ENCODE results near the gene PHRF1.

Gene PHRF1

DNA sequence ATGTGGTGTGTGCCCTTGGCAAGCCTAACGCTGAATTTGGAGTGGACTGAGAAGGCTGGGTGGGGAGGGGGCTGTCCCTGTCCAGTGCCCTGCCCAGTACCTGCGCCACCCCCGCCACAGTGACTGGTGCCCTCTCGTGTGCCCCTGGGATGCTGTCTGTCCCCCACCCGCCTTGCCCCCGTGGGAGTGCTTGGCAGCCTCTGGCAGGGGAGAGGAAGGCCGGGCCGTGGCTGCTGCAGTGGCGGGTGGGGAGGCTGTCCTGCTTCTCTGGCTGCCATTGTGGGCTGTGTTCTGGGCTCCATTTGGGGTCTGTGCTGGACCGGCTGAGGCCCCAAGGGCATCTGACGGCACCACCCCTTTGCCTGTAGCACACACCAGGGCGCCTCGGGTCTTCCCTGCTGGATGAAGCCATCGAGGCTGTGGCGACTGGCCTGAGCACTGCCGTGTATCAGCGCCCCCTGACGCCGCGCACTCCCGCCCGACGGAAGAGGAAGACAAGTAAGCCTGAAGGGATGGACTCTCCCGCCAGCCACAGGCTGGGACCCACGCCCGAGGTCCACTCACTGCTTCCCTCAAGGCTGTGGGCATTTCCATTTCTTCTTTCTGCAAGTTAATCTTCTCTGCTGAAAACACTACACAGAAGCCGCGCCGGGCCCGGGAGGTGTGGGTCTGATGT lies 21.9 kb downstream of the PHRF1 start:
- no peak for DNase-seq

DNA sequence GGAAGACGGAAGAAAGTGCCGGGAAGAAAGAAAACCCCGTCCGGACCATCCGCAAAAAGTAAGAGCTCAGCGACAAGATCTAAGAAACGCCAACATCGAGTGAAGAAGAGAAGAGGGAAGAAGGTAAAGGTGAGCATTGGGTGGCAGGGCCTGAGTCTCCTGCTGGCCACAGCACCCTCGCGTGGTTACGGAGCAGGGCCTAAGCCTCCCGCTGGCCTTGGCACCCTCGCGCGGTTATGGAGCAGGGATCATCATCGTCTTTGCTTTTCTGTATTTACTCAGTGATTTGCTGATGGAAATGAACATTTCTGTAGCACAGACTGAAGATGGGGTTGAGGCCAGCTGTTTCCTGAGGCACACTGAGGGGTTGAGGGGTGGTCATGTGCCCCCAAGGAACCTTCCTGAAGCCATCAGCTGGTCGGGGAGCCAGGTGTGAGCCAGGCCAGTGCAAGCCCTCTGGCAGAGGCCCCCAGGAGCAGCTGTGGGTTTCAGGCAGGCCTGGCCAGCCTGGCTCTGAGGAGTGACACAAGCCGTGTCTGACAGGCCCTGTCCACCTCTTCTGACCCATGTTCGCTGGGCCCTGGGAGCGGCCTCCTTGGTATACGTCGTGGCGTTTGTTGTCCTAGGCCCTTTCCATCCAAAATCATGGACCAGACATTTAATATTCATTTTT lies 25.4 kb downstream of the PHRF1 start:
- DNase-seq = no peak

DNA sequence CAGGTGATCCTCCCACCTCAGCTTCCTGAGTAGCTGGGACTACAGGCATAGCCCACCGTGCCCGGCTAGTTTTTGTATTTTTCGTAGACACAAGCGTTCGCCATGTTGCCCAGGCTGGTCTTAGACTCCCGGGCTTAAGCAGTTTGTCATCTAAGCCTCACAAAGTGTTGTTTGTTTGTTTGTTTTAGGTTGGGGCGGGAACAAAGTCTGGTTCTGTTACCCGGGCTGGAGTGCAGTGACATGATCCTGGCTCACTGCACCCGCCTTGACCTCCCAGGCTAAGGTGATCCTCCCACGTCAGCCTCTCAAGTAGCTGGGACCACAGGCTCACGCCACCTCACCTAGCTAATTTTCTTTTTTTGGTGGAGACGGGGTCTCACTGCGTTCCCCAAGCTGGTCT lies 26.9 kb downstream of the PHRF1 start:
- no peak for DNase-seq

DNA sequence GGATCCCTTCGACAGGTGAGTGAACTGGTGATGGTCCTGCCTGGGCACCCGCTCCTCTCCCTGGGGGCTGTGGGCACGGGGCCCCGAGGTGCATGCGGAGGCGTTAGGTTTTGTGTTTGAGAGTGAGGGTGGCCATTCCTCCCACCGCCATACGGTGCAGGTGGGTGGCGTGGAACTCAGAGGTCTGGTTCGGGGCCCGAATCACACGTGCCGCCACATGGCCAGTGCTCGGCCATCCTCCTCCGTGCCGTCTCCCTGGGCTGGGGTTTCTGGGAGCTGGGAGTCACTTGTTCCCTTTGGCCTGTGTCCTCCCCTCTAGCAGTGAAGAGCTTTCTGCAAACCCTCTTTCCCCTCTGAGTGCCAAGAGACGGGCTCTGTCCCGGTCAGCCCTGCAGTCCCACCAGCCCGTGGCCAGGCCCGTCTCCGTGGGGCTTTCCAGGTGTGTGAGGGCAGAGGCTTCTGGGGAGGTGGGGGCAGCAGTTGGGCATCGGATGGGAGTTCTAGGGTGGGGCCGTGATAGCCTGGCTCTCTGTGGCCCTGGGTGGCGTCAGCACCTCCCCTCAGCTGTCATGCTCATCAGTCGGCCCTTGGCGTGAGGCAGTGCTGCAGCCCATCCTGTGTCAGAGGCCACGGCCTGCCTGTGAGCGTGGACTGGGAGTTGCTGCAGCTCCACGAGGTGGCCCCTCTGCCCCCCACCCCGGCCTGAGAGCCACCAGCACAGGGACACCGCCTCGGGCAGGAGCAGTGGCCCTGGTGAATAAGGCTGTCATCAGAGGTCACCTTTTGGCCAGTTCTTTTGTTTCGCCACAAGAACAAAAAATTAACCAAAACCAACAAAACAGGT lies 29.2 kb downstream of the PHRF1 start:
- no peak for DNase-seq

DNA sequence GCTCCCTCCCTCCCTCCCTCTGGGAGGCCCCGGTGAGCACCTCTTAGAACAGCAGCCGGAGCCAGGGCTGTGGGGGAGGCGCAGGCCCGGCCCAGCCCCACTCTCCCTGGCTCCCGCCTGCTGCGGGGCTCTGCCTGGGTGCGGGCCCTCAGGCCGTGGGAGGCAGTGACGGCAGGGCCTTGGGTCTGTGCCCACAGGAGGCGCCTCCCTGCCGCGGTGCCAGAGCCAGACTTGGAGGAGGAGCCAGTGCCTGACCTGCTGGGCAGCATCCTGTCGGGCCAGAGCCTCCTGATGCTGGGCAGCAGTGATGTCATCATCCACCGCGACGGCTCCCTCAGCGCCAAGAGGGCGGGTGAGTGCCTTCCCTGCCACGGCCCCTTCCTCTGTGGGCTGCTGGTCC lies 30.0 kb downstream of the PHRF1 start:
- DNase-seq = no peak

DNA sequence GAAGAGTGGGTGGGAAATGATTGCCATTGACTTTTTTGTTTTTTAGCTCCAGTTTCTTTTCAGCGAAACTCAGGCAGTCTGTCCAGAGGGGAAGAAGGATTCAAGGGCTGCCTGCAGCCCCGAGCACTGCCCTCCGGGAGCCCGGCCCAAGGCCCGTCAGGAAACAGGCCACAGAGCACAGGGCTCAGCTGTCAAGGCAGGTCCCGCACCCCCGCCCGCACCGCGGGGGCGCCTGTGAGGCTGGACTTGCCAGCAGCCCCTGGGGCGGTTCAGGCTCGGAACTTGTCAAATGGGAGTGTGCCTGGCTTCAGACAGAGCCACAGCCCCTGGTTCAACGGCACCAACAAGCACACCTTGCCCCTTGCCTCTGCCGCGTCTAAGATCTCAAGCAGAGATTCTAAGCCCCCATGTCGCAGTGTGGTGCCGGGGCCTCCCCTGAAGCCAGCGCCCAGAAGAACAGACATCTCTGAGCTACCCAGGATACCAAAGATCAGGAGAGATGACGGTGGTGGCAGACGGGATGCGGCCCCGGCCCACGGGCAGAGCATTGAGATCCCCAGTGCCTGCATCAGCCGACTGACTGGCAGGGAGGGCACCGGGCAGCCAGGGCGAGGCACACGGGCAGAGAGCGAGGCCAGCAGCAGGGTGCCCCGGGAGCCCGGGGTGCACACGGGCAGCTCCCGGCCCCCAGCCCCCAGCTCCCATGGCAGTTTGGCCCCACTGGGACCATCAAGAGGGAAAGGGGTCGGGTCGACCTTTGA lies 30.9 kb downstream of the PHRF1 start:
- no peak for DNase-seq

DNA sequence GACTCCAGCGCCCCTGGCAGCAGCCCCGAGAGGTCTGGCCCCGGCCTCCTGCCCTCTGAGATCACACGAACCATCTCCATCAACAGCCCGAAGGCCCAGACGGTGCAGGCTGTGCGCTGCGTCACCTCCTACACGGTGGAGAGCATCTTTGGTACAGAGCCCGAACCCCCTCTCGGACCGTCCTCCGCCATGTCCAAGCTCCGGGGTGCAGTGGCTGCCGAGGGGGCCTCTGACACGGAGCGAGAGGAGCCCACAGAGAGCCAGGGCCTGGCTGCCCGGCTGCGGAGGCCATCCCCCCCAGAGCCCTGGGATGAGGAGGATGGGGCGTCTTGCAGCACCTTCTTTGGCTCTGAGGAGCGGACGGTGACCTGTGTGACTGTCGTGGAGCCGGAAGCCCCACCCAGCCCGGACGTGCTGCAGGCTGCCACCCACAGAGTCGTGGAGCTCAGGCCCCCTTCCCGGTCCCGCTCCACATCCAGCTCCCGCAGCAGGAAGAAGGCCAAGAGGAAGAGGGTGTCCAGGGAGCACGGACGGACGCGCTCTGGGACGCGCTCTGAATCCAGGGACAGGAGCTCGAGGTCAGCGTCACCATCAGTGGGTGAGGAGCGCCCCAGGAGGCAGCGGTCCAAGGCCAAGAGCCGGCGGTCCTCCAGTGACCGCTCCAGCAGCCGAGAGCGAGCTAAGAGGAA lies 31.8 kb downstream of the PHRF1 start:
- DNase-seq = no peak

DNA sequence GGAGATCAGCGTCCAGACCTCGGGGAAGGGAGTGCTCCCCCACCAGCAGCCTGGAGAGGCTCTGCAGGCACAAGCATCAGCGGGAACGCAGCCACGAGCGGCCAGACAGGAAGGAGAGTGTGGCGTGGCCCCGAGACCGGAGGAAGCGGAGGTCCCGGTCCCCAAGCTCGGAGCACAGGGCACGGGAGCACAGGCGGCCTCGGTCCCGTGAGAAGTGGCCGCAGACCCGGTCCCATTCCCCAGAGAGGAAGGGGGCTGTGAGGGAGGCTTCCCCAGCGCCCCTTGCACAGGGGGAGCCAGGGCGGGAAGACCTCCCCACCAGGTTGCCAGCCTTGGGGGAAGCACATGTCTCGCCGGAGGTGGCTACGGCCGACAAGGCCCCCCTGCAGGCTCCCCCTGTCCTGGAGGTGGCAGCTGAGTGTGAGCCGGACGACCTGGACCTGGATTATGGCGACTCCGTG lies 32.6 kb downstream of the PHRF1 start:
- no peak for DNase-seq

DNA sequence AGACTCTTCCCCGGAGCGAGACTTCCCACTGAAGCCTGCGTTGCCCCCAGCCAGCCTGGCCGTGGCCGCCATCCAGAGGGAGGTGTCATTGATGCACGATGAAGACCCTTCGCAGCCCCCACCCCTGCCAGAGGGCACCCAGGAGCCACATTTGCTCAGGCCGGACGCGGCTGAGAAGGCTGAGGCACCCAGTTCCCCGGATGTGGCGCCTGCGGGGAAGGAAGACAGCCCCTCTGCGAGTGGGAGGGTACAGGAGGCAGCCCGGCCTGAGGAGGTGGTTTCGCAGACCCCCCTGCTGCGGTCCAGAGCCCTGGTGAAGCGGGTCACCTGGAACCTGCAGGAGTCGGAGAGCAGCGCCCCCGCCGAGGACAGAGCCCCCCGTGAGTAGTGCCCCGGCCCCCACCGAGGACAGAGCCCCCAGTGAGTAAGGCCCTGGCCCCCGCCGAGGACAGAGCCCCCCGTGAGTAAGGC lies 33.1 kb downstream of the PHRF1 start:
- DNase-seq = no peak

DNA sequence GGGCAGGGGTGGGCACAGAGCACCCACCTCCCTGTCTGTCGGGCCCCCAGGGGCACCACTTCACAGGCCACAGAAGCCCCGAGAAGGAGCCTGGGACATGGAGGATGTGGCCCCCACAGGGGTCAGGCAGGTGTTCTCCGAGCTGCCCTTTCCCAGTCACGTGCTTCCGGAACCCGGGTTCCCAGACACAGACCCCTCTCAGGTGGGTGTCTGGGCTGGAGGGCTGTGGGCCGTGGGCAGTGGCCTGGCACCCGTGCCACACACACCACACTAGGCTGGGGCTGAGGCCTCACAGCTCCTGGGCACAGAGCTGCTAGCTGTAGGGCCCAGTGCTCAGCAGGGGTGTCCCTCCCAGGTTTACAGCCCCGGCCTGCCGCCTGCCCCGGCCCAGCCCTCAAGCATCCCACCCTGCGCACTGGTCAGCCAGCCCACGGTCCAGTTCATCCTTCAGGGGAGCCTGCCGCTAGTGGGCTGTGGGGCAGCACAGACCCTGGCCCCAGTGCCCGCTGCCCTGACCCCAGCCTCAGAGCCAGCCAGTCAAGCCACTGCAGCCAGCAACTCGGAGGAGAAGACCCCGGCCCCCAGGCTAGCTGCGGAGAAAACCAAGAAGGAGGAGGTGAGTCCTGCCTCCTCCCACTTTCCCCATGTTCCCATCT lies 34.0 kb downstream of the PHRF1 start:
- DNase-seq = no peak

DNA sequence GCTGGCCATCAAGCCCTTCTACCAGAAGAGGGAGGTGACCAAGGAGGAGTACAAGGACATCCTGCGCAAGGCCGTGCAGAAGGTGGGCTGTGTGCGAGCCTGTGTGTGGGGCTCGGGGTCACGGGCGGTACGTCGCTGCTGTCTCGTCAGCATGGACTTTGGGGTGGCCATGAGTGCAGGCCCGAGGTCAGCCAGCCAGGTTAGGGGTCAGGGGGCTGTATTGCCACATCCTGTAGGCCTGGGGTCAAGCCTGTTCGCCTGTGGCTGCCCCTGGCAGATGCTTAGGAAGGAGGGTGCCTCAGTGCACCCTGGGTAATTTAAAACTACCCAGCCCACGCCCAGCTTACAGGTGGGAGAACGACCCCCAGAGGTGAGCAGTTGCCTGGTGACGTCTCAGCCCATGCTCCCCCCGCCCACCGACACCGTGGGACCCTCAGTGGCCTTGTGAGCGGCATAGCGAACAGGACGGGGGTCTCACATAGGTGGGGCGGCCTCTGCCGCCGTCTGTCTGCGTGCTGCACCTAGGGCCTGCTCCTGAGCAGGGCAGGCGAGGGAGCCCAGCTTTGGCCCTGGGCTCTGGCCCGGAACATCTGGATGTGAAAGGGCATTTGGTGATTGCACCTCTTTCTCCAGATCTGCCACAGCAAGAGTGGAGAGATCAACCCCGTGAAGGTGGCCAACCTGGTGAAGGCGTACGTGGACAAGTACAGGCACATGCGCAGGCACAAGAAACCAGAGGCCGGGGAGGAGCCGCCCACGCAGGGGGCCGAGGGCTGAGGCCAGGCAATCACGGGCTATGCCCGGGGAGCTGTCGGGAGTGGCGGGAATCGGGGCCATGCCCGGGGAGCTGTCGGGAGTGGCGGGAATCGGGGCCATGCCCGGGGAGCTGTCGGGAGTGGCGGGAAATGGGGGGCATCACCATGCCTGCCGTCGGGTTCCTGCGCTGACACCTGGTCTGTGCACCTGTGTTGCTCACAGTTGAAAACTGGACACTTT lies 35.0 kb downstream of the PHRF1 start:
- DNase-seq = no peak

DNA sequence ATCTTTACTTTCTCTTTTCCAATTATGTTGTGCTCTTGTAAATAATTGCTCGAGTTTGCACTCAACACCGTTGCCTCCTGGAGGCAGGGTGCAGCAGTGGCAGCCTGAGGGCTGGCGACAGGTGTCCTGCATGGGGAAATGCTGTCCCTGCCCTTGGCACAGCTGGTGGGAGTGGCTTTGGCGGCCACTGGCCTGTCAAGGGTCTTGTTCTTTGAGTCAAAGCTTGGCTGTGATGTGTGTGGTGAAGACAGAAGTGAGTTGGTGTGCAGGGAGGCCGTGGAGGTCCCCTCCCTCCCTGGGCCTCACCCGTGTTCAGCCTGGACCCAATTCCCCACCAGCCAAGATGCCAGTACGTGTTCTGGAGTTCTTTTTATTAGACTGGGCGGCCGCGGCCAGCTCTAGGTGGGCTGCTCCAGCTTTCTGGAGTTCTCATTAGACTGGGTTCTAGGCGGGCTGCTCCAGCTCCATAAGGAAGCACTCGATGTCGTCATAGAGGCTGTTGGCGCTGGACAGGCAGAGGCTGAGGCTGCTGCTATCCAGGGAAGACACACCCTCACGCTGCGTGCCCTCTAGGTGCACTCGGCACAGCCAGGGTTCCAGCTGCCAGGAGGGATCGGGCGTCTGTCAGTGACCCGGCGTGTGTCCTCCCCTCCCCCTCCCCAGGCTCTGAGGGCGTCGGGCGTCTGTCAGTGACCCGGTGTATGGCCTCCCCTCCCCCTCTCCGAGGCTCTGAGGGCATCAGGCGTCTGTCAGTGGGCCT lies 36.1 kb downstream of the PHRF1 start:
- DNase-seq = peak; percentile 20

DNA sequence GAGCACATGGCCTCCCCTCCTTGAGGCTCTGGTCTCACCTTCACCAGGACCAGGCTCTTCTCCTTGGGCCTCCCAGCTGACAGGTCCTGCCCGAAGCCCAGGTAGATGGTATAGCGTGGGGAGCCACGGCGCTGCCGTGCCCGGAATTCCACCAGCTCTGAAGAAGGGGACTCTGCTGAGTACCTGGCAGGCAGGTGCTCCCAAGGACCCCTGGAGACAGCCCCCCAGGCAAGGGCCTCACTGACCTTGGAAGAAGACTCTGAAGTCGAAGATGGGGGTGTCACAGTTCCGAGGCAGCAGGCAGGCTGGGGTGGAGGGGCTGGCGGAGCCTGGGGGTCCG lies 36.7 kb downstream of the PHRF1 start:
- DNase-seq = no peak

DNA sequence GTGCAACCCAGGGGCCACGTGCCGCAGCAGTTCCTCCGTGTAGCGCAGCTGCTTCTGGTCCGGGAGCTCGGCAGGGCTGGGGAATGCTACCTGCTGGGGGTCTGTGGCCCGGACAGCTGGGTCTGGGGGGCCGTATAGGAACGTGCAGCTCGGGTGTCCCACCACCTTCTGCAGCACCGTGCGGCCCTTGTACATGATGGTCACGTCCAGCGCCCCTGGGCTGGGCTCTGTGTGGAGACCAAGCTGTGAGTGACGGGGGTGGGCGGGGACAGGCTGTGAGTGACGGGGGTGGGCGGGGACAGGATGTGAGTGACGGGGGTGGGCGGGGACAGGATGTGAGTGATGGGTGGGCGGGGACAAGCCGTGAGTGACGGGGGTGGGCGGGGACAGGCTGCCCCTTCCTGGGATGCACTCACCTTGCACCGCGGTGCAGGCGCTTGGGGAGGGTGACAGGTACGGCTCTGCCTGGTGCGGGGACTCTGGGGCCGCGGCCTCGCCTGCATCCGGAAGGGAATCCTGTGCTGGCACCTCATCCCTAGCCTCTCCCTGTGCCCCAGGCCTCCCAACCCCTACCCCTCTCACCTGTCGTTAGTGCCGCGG lies 37.2 kb downstream of the PHRF1 start:
- DNase-seq = peak; percentile 87

DNA sequence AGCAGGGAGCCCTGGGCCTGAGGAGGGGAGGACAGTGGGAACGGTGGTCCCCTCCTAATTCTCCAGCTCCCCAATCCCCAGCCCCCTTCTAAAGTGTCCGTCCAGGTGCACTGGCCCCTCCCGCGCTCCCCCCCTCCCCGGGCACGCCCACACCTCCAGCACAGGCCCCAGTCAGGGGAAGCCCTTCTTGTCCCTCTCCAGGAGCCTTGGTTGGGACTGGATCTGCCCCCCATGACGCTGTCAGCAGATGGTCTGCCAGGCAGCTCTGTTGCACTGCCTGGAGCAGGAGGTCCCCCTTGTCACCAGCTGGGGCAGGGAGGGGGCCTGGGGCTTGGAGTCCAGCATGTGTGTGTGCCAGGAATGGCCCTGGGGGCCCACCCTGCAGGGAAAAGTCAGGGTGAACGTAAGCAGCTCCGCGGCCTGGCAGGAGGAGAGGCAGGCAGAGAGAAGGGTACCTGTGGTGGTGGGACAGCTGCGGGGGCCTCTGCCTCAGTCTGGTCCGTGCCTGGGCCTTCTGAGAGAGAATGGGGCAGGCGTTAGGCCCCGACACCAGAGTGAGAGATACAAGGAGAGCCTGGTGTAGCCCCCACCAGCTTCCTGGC lies 37.9 kb downstream of the PHRF1 start:
- no peak for DNase-seq

DNA sequence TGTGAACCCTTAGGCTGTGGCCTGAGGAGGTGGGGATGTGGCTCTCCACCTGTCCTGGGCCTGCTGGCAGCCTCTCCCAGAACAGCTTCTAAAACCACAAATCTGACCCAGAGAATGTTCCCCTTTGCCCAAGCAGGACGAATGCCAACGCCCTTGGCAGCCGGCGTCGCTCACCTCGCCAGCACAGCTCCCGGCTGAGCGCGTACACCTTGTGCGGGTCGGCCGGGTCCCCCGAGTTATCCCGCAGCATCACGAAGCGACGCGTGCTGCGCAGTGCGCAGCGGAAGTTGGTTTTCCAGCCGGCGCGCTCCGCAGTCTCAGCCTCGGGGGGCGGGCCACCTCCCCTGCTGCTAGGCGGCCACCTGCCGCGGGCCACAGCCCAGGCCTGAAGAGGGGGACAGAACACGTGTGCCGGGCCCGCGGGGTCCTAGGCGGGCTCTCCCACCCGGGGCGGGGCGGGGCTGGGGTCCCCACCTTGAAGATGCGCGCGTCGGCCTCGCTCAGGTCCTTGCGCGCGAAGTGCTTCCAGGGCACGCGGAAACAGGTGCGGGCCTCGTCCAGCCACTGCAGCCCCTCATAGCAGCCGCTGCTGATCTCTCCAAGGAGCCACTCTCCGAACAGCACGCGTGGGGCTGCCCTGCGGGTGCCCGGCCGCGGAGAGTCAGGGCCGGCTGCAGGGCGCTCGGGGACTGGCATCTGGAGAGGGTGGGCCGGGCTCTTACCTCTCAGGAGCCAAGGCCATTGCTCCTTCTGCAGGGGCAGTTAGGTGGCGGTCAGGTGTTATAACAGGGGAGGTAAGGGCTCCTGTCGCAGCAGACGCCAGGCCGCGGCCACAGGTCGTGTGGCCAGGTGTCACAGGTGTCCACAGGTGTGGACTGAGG lies 38.6 kb downstream of the PHRF1 start:
- DNase-seq = no peak

DNA sequence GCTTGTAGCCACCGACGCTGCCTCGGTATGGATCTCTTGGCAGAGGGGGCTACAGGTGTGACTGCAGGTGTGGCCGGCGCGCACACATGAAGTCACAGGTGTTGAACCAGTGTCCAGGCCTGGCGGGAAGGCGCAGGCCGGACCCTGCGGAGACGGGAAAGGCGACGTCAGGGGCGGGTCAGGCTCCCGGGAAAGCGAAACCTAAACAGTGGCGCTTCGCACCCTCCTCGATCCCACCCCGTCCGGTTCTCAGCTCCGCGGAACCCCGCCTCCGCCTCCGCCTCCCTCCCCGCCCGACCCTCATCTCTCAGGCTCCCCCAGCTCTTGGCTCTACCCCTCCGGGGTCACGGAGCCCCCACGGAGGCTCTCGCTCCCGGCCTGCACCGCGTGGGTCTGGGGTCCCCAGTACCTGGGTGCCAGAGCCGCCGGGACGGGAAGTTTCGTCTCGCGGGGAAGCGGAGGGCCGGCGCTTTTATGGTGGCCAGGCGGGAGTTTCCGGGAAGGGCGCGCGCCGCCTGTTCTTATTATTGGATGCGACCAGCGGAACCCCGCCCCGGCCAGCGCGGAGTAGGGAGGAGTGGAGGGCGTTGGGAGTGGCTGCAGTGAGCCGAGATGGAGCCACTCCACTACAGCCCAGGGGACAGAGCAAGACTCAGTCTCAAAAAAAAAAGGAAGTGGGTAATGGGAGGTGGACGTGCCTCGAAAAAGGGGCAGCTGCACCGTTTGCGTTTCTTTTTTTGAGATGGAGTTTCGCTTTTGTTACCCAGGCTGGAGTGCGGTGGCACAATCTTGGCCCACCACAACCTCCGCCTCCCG lies 39.4 kb downstream of the PHRF1 start, which contains the start of gene IRF7:
IRF7 (minus strand) TSS at position 447 of the 816 bp plus-strand sequence. CDS start 586 bp downstream, outside the sequence.
- peak; percentile 92 for DNase-seq

All from CD4-positive, alpha-beta T cell treated with Interleukin-15 for 1 hour (primary cell).